Activated effector memory CD4-positive, alpha-beta T cell treated with anti-CD3 and anti-CD28 coated beads, Interleukin-2, amount 50 U/mL, for 16 hours (primary cell): Measurements from ENCODE around the gene HEXB.

Experiments
- DNase-seq: peaks from one replicate; pipeline ENCODE4 v3.0.0-alpha.2; 2020

HEXB gene

GRCh38 chr5:74761241-74761640 is 76.2 kb downstream of the HEXB start:
- no peak for DNase-seq

- peak; percentile 60 for DNase-seq
Measured at GRCh38 chr5:74762599-74762998, 77.6 kb downstream of the HEXB start.

GRCh38 chr5:74763504-74763903 is 78.5 kb downstream of the HEXB start:
- DNase-seq: no peak

- DNase-seq: no peak
Measured at GRCh38 chr5:74765201-74765600, 80.2 kb downstream of the HEXB start.

GRCh38 chr5:74765929-74766328 is 80.9 kb downstream of the HEXB start:
- peak; percentile 58 for DNase-seq

- DNase-seq: peak; percentile 60
Measured at GRCh38 chr5:74766418-74766848, 81.4 kb downstream of the HEXB start.

GRCh38 chr5:74766849-74767578 is 82.0 kb downstream of the HEXB start, which contains the start of the genes GFM2 and NSA2:
TSS of gene GFM2 (minus strand) at chr5:74767117. CDS start at chr5:74763742, 3,375 bp downstream.
TSS of gene NSA2 (plus strand) at chr5:74767249. CDS start at chr5:74767361, 112 bp downstream.
- peak; percentile 98 for DNase-seq

- peak; percentile 66 for DNase-seq
Measured at GRCh38 chr5:74767579-74767913, 82.5 kb downstream of the HEXB start.
